ENCODE data around the gene FAM13A. TPM values are rescaled to one million over a fixed set of nuclear protein-coding genes. Genes with fewer than 3 reads are reported as not detected.

Gene FAM13A
- total and polyA plus RNA-seq, 10 of the 15 experiments (the other 5 are each of a cell fraction or from before 2014, with no cell fraction given): 0.05 to 1.8 (median 0.27) TPM; not detected in 1

GRCh38 chr4:88775529-88775928 lies 281.5 kb downstream of the FAM13A start (continued):
- TF ChIP-seq PRDM15 (CRISPR knock-in tag; IDR thresholded peaks at IDR 0.05) (no peak), EED (IDR thresholded peaks at IDR 0.05; ENCODE audit: low read depth) (no peak), RCOR1 (conservative IDR thresholded peaks at IDR 0.05; ENCODE audit: low read depth, low read length) (no peak)

- POLR2A ChIA-PET: no interaction called here
- in situ Hi-C loops (cut with MboI): no loop called here
- TF ChIP-seq ZBTB33 (IDR thresholded peaks at IDR 0.05) (no peak), FOXM1 (IDR thresholded peaks at IDR 0.05; ENCODE audit: low read depth, low read length) (no peak), PBX3 (IDR thresholded peaks at IDR 0.05; ENCODE audit: insufficient replicate concordance, low read depth, low read length) (no peak), ZNF622 (IDR thresholded peaks at IDR 0.05) (no peak), NBN (IDR thresholded peaks at IDR 0.05) (no peak), MYB (IDR thresholded peaks at IDR 0.05; ENCODE audit: borderline replicate concordance, low read depth, low read length) (no peak), NFYA (IDR thresholded peaks at IDR 0.05; ENCODE audit: borderline replicate concordance, low read depth, low read length) (no peak), ELK1 (IDR thresholded peaks at IDR 0.05; ENCODE audit: low read depth, low read length) (no peak), BCLAF1 (IDR thresholded peaks at IDR 0.05) (no peak)
Measured at GRCh38 chr4:88775026-88775425, 282.0 kb downstream of the FAM13A start.

More at GRCh38 chr4:88775026-88775425, 282.0 kb downstream of the FAM13A start:
- no peak overlapping the region for H2AFZ ChIP-seq (ENCODE audit: control insufficient read depth, low read depth, low read length)
- CTCF ChIA-PET: no interaction called here
- DNase-seq (ENCODE audit: low read depth, low spot score): no peak
- peaks cover 0 to 5% of the 10 kb centered on the region in 2 experiments; a peak in 1 of 4 replicates for H3K27me3 ChIP-seq (replicated peaks in 1 of 2; ENCODE audit: control insufficient read depth in 2 of 2, insufficient read depth in 2 of 2, low read length in 1 of 2)
- H3K9ac ChIP-seq (ENCODE audit: control insufficient read depth, insufficient read depth, low read length): no peak overlapping the region
- H3K4me2 ChIP-seq (ENCODE audit: control insufficient read depth, insufficient read depth): no peak overlapping the region
- ATAC-seq: no peak
- no peaks in the 10 kb centered on the region for H3K36me3 ChIP-seq (ENCODE audit: control insufficient read depth in 2 of 2, insufficient read depth in 2 of 2, low read length in 1 of 2)
- no TSS peak for BruUV-seq (replicated peaks)
- no peaks in the 10 kb centered on the region for H3K4me1 ChIP-seq (ENCODE audit: control insufficient read depth, insufficient read depth, low read length)
- no peaks in the 10 kb centered on the region for H4K20me1 ChIP-seq (ENCODE audit: control insufficient read depth, insufficient read depth)
- no peak overlapping the region for H3K4me3 ChIP-seq
- intact Hi-C loops (cut with micrococcal nuclease; ENCODE audit: unreplicated experiment): loop anchor here (2.0 kb wide), 1 partner anchor 42 kb away; no protein-coding TSS in a partner anchor
- SMC1A ChIA-PET (ENCODE audit: uncharacterized antibody, unreplicated experiment): interaction anchor here (2.3 kb wide), 1 partner anchor 12 kb away, joined by 9 read pairs; no protein-coding TSS in a partner anchor
- RAD21 ChIA-PET (ENCODE audit: unreplicated experiment): no interaction called here
- H3K27ac ChIP-seq (ENCODE audit: control insufficient read depth, insufficient read depth): no peak overlapping the region
- H3K79me2 ChIP-seq (ENCODE audit: control insufficient read depth, insufficient read depth, low read length): no peaks in the 10 kb centered on the region
- 33% methylated on average over 1 of the region's 1 CpG for WGBS (ENCODE audit: insufficient coverage, insufficient replicate concordance, low lambda C conversion rate, missing lambda C conversion rate)
- no peak for FAIRE-seq
- H3K9me3 ChIP-seq (replicated peaks; ENCODE audit: control insufficient read depth, insufficient read depth, low read length): no peaks in the 10 kb centered on the region

All from GM12878 (cell line).